NCI-H1105 (cell line): ENCODE data around the gene WIPI1.
"Not testable (repeated sequence)": the region's sequence is repeated elsewhere in the genome, so short reads cannot be mapped to it uniquely, and the experiment has no call there.

Source experiments
- DNase-seq: peaks from one replicate; lab custom pipeline; 2025; lab: John Stamatoyannopoulos, UW

Gene WIPI1

DNA sequence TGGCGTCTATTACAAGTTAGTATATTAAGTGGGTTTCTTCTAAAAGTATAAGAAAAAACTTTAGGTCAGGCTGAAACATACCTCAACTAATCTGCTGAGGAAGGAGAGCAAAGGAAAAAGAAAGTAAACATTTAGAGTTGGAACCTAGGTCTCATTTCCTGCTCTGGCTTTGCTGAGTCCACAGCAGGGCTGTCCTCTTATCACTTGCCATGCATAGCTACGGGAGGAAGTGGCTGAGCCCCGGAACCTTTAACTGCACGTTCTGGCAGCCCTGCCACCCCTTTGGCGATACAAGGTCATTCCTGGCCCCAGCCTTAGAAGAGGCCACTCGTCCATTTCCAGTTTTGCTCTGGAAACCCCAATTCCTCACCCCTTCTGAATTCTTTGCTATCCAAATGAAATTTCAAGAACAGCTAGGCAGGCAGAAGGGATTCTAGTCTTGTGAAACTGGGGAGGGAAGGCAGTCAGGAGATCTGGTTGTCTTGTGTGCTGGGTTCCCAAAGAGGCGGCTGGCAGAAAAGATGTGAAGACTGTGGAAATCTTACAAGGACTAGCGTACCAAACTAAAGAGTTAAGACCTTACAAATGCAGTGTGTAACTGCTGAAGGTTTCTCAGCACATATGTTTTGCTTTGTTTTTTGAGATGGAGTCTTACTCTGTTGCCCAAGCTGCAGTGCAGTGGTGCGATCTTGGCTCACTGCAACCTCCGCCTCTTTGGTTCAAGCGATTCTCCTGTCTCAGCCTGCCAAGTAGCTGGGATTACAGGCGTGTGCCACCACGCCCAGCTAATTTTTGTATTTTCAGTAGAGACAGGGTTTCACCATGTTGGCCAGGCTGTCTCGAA, 19.1 kb downstream of the WIPI1 start:
- DNase-seq, result no peak

DNA sequence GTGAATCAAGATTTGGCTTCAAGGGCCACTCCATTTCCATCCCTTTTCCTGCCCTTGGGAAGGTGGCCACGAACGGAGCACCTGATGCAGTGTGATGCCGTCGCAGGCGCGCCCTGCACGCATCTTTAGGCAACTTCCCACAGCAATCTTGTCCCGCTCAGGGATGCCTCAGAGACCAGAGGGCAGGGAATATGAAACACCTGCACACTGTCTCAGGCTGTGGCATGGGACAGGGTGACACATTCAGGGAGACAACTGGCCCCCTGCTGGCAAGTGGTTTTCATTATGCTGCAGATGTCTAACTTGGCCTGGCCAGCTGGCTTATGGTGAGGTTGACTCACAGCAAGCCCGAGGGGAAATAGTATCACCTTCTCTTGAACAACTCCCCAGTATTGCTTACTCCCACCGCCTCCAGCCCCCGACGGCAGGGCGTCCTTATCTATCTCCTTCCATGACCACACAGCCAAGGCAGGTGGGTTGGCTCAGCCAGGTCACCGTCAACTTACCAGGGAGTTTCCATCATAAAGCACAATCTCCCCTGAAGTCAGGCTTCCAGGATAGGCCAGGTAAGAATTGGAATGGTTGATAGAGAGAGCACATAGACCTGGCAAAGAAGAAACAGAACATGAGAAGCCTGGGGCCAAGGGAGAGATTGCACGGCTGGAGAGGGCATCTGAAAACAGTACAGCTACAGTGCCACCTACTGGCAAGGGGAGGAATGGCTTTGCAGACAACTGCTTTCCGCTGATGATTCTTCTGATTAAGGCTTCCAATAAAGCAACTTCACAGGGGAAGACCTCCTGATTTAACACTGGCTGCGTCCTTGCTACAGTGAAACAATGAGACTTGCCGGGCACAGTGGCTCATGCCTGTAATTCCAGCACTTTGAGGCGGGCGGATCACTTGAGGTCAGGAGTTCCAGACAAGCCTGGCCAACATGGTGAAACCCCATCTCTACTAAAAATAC, 21.1 kb downstream of the WIPI1 start:
- peak; percentile 47 for DNase-seq

DNA sequence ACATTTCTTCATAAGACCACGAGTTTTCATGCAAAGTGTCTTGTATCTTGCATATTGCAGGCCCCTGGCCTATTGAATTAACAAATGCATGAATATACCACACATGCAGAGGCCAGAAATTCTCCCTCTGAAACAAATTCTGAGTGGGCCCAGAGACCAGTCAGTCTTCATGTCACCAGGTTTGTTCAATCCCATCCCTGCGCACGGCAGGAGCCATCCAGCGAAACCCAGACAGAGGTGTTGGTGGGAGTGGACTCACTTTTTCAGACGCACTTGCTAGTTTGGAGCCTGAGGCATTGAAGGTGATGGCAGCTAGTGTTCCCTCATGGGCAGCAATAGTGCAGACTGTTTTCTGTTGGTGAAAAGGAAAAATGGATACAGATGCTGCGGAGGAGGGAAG, 21.9 kb downstream of the WIPI1 start:
- DNase-seq, result no peak

DNA sequence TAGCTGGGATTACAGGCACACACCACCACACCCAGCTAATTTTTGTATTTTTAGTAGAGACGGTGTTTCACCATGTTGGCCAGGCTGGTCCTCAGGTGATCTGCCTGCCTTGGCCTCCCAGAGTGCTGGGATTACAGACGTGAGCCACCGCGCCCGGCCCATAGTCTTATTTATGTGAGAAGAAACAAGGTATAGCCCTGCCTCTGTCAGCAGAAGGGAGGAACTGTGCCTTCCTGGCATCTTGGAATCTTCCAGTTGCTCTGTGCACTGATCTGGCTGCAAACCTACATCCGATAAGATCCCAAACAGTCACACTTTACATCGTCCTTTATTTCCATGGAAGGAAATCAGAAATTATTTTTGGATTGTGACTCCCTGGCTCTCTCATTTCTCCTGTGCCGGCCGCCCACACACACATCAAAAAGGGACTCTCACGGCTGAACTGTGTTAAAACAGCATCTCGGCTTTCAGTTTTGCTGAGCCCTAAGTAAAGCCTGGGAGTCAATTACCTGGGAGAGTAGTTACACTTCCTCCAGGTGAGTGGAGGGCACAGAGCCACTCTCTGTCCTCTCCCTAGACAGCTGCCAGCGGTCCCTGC, 23.3 kb downstream of the WIPI1 start:
- no peak for DNase-seq

DNA sequence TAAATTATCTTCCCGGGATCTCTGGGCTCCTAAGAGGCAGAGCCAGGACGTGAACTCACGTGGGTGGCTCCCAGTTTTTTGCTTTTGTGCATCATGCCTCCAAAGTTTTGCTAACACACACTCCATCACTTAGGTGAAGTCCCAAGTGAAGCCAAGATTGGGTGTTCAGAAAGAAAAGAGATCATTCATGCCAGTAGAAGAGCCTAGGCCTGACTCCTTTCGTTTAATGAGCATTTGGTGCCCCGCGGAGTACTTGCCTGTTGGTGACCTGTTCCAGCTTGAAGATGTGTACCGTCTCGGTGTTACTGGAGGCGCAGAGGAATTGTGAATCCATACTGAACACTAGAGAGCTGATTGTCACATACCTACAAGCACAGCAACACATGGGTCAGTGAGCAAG, 24.1 kb downstream of the WIPI1 start:
- DNase-seq, result no peak

DNA sequence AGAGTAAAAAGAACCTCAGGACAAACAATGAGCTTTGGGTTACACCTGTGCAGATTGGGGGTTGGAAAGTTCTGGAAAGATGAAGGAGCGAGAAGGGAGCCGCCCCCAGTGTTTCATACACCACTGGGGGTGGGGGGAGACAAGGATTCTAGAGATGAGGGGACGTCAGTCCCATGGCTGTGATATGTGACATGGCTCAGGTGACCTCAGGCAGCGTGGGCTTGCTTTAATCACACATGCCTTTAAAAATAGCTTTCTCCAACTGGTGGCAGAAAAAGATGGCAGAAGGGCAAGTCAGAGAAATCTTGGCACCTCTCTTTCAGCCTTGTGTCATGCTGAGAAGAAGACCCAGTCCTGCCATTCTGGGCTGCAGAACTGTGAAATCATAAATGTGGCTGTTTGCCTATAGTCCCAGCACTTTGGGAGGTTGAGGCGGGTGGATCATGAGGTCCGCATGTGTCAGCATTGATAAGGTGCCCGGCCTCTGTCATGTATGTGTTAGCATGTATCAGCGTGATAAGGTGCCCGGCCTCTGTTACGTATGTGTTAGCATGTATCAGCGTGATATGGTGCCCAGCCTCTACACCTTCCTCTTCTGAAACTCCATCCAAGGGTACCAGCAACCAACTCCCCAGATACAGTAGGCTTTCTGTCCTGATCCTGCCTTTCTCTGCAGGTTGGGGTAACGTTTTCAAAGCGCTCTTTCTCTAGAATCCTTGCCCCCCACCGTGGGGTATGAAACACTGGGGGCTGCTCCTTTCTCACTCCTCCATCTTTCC, 25.0 kb downstream of the WIPI1 start:
- no peak for DNase-seq

DNA sequence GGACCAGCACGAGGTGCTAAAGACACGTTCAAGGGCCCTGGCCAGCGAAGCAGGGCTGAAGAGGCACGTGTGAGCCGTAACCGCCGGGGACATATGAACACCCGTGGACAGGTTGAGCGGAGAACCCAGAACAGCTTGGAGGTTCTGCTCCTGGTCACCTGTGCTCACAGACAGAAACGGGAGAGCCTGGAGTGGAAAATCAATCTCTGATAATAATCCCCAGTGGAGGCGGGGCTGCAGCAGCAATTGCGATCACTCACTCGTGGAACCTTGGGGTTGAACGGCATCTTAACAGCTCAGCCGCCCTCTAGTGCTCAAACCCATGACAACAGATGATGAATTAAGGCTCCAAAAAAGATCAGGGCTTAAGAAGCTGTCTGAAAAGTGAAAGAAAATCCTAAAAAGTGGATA, 25.6 kb downstream of the WIPI1 start:
- no peak for DNase-seq

DNA sequence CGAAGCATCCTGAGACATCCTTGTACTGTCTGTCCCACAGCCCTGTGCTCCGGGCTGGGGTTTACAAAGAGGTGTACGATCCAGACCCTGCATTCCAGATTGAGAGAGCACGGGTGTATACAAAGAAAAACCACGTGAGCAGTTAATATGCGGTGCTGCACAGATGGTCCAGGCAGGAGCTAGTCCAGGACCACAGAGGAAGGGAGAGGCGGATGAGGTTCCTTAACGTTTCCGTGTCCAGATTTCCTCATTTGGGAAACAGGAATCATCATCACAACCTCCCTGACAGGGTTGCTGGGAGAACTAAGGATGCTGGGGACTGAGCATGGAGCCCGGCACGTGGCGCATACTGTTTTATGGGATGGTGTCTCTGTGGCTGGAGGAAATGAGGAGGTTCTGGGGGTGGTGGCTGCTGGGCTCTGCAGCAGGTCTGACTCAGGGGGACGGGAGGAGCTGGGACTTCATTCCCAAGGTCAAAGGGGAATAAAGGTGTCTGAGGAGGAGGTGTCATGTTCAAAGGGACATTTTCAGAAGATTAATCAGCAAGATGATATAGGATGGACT, 26.2 kb downstream of the WIPI1 start:
- no peak for DNase-seq

DNA sequence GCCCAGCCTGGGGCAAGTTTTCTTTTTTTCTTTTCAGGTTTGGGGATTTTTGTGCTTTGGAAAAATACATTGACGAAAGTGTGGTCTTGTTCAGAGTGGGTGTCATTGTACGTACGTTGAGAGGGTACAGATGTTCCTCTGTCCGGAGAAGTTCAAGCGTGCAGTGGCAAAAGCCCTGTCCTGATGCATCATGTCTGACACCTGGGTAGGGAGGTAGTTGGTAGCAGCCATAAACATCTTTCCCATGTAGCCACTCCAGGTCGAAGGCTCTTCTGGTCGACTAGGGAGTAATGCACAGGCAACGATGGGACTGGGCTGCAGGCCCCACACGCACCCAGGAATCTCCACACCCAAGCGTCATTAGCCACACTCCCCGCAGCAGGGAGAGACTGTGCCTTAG, 27.4 kb downstream of the WIPI1 start:
- no peak for DNase-seq

DNA sequence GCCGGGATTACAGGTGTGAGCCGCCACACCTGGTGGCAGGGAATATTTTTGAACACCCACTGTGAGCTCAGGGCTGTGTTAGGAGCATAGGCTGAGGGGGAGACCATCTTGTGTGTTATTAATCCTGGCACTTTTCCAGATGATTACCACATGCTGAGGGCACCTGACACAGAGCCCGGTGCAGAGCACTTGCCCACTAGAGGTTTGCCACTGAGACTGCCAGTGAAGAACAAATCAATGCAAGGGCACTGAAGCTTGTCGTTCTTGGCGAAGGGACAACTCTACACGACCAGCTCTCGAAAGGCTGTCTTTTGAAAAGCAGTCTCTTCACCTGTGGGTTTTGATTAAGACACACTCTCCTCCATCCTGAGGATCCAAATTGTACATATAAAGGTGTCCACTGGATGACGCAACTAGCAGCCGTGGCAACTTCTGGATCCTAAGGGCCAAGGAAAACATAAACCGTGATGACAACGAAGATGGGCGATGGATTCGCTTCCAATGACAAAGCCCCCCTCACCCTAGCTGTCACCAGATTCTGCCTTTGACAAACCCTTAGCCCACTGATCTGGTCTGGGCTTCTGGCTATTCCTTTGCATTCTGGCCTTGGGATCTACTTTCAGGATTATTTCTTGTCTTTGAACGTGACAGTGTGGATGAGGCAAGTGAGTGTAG, 28.7 kb downstream of the WIPI1 start:
- no peak for DNase-seq

DNA sequence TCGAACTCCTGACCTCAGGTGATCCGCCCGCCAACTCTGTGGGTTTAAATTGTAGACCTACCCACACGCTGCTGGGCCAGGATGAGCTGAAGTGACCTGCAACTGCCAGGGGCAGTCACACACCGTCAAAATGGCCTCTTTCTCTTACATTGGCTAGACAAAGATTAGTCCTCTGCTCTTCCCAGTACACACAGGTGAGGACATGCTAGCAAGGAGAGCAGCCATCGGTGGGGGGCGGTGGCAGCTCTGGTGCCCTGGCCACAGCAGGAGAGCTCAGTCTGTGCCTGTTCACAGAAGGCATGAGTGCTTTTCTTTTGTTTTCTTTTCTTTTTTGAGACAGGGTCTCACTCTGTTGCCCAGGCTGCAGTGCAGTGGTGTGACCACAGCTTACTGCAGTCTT, 29.7 kb downstream of the WIPI1 start:
- DNase-seq, result no peak

DNA sequence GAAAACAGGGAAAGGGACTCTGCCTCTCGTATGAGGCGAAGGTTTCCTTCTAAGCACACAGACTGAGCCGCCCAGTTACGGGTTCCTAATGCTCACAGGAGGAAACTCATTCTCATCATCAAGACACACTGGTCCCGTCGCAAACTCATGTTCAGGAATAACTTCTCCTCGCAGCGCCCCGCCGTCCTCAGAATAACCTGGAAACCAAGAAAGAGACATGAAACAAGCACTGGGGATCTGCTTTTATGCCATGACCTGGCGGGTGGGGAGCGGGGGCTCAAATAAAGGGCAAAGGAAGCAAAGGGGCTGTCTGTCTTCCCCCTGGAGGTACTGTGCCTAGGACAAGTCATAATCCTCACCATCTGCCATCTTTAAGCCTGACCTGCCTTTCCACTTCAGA, 31.3 kb downstream of the WIPI1 start:
- no peak for DNase-seq

DNA sequence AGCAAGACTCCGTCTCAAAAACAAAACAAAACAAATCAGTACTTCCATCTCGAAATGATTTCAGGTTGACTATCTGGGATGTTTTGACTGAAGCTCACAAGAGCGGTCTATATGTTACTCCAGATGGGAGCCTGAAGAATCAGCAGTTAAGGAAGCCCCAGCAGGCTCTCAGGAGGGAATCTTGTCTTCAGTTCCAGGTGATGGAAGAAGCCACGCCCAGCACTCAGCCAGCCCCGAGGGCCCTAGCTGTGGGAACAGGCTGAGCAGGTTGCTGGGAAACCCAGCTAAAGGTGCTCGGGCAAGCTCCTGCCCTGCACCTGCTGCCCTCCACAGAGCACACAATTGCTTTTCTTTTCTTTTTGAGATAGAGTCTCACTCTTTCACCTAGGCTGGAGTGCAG, 32.4 kb downstream of the WIPI1 start:
- peak; percentile 36 for DNase-seq

DNA sequence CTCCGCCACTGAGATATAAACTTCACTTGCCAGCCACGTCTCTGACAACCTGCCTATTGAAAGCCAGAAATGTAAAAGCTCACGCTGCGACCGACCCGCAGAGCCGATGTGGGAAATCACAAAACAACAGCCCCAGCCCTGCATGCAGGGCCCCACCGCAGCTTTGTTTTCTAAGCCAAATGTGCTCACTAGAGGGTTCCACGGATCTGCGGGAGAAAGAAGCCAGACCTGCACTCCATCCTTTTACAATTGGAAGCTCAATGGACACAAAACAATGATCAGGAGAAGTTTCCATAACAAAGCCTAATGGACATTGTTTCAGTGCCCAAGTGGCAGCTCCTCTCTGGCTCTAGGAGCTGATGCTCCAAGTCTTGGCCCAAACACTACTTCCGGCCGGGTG, 33.1 kb downstream of the WIPI1 start:
- no peak for DNase-seq

DNA sequence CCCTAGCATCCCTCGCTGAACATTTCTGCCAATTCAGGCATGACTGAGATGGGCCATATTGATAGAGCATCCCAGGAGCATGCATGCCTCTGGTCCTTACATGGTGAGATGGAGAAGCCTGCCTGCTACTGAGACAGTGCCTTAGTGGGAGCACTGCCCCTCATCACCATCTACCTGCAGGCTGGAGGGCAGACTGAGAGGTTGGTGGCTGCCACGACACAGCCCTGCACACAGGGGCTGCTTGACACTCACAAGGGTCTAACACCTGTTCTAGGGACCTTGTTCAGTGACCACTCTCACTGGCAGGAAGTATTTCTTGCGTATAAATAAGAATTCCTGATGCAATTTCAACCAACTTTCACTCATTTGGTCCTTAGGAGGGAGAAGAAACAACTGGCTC, 34.0 kb downstream of the WIPI1 start:
- no peak for DNase-seq

DNA sequence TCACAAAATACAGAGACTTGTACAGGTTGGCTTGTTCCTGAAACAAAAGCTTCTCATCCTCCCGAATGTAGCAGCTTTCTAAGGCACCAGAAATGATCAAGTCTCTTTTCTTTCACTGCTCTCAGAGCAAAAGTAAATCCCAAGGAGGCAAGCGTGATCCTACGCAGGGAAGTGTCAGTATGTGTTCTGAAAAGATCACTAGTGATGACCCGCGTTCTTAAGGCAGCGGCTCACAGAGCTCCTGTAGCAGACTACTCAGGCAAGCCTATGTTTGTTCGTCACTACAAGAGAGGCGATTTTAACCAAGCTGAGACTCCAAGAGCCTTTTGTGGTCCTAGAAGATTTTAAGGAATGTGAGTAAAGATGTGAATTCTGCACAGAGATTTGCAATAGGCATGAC, 34.5 kb downstream of the WIPI1 start:
- no peak for DNase-seq

DNA sequence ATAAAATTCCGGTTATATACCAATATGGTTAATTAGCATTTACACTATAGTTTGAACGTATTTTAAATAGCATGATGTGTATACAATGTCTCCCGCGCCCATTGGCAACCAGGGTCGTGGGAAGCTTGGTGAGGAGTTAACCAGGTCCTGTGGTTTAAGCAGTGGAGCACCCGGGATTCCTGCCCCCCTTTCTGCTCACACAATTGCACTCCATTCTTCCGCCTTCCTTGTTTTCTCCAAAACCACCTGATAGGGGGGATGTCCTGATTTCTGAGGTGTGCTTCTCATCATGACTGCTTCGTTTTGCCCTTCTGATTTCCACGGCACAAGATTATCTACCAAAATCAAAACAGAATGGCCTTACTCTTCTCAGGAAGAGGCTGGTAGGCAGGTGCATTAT, 35.8 kb downstream of the WIPI1 start:
- DNase-seq, result no peak

DNA sequence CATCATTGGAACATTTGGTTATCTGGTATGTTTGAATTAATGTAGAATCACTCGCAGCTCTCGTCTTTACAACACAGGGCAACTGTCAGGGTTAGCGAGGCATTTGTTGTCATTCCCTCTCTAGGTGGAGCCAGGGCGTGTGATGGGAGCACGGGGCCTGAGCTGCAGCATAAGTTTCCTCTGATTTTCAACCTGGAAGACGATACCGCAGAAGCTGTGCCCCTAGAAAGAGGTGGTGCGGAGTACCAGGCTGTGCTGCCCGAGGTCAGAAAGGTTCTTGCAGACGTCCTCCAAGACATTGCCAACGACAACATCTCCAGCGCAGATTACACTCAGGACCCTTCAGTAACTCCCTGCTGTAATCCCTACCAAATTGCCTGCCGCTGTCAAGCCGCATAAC, 37.2 kb downstream of the WIPI1 start:
- DNase-seq, result no peak

DNA sequence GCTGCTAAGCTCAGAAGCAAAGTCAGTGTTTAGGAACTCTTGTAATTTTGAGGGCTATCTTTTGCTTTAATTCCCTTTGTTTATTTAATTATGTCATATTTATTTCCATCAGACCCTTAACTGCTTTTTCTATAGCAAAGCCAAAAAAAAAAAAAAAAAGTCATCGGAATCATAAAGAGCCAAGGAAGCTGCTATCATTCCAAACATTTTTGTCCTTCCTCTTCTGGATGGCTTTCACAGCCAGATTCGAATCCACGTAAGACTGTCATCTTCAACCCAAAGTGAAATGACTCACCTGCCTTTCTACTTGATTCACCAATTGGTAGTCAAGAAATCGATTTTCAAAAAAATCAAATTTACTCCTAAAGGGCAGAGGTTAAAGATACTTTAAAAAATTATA, 38.4 kb downstream of the WIPI1 start:
- no peak for DNase-seq

DNA sequence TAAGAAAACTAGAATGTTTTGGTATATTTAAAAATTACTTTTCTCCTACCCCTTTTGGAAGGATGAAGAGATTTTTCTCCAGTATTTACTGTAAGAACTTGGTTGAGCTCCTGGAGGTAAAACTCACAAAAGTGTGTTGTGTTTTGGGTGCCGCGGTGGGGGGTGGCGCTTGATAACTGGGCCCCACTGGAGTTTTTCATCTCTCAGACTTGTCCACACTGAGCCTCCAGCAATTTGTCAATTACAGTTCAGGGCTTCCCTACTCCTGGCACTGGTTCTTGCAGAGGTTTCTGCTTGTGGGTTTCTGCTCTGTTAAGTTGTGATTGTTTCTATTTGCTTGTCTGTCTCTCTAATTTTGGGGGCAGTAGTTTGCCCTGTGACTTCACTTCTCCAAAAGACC, 40.0 kb downstream of the WIPI1 start:
- DNase-seq, result no peak

DNA sequence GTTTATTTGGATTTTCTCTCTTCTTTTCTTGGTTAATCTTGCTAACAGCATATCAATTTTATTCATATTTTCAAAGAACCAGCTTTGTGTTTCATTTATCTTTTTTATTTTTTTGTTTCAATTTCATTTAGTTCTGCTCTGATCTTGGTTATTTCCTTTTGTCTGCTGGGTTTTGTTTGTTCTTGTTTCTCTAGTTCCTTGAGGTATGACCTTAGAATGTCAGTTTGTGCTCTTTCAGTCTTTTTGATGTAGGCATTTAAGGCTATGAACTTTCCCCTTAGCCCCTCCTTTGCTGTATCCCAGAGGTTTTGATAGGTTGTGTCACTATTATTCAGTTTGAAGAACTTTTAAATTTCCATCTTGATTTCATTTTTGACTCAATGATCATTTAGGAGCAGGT, 42.4 kb downstream of the WIPI1 start:
- not testable (repeated sequence) for DNase-seq
